Forelimb muscle (tissue), 1 donor: Measurements from ENCODE around the gene IGSF11. TPM values are rescaled to one million over a fixed set of nuclear protein-coding genes. Genes with fewer than 3 reads are reported as not detected.

ENCODE experiments used
- DNase-seq: peaks from one replicate; pipeline ENCODE4 v3.0.0-alpha.2; 2013; ENCODE audit warnings: low read depth
- polyA plus RNA-seq: library from polyadenylated mRNA; unstranded; fragments of 120-200 nt; gene quantifications from one replicate; pipeline ENCODE4 v1.2.1, GENCODE V29; 2013; ENCODE audit not compliant: insufficient read length

IGSF11 gene
- polyA plus RNA-seq, 1 donor, result 1.7 TPM

- DNase-seq, result no peak
These were observed 83.6 kb downstream of the IGSF11 start for GRCh38 chr3:118951089-118951488.

- no peak for DNase-seq
These were observed 85.4 kb downstream of the IGSF11 start for GRCh38 chr3:118949113-118949760.

DNA sequence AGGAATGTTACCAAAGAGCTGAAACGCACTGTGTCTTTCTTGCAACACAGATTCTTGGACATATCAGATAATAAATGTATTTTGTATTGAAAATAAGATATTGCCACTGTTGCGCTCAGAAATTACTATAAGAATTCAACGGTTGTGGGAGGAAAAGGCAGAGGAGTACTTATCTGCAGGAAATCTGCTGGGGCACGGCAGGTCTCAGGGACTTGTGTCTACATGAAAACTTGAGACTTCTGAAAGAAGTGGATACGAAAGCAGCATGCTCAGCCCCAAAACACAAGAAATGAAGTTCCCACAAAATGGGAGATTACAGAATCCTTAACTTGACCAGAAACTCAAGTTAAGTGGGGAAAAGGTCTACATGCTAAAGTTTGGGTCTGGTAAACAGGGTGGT is 86.5 kb downstream of the IGSF11 start:
- no peak for DNase-seq

DNA sequence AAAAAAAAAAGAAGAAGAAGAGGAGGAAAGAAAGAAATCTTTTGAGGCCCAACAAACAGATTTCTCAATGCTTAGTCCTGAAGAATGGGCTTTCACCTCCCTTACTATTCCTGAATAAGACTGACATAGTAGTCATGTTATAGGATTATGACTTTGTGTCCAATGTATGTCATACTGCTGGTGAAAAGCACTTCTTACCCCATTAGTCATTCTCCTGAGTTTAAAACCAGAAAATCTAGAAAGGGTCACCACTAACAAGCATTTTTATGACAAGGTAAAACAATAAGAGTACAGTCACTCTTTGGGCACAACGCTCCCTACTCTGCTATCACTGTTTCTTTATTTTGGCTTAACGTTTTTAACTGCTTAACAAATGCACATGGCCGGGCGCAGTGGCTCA is 88.2 kb downstream of the IGSF11 start:
- no peak for DNase-seq

GRCh38 chr3:118945834-118946233 is 88.8 kb downstream of the IGSF11 start:
- no peak for DNase-seq

GRCh38 chr3:118943597-118943996 is 91.0 kb downstream of the IGSF11 start:
- DNase-seq, result no peak

- DNase-seq, result no peak
These were observed 92.0 kb downstream of the IGSF11 start for GRCh38 chr3:118942671-118943070.

GRCh38 chr3:118942195-118942594 is 92.5 kb downstream of the IGSF11 start:
- DNase-seq, result no peak

GRCh38 chr3:118941236-118941635 is 93.4 kb downstream of the IGSF11 start:
- DNase-seq, result no peak

GRCh38 chr3:118938183-118938961 is 96.3 kb downstream of the IGSF11 start:
- no peak for DNase-seq

- DNase-seq, result no peak
These were observed 97.8 kb downstream of the IGSF11 start for GRCh38 chr3:118936811-118937210.

- DNase-seq, result no peak
These were observed 101.7 kb downstream of the IGSF11 start for GRCh38 chr3:118932822-118933558.

- no peak for DNase-seq
These were observed 102.7 kb downstream of the IGSF11 start for GRCh38 chr3:118931996-118932395.

DNA sequence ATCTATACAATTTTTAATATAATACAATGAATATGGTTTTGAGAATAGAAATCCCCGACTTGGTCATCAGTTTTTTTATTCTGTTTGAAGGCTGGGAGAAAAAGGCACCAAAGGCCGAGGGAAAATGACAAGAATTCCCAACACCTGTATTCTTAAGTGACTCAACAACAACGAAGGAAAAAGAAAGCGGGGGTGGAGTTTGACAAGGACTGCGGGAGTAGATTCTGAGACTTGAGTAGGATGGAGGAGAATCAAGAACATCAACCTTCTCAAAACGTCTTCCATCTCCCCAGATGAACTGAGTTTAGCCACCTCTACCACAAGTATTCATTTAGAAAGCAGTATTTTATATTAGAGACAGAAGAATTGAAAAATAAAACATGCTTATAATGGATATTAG is 107.2 kb downstream of the IGSF11 start:
- no peak for DNase-seq

DNA sequence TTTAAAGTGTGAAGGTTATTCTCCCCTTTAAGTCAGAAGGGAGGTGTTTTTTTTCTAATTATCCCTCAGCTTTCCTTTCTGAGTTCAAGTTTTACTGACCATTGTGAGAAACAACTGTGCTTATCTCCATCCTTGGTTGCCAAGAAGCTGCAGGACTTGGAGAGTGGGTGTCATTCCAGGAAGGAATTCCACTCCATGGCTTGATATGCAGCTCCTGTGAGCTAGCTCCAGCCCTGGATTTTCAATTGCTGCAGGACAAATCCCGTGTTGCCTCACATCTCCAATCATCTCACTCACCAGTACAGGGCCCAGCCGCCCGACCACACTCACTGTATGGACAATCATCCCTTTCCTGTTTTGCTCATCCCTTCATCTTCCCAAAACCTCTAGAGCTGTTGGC is 122.5 kb downstream of the IGSF11 start:
- DNase-seq, result no peak

- no peak for DNase-seq
These were observed 124.3 kb downstream of the IGSF11 start for GRCh38 chr3:118910332-118910731.

- DNase-seq, result no peak
These were observed 124.9 kb downstream of the IGSF11 start for GRCh38 chr3:118909763-118910162.

GRCh38 chr3:118907909-118908308 is 126.7 kb downstream of the IGSF11 start:
- no peak for DNase-seq

GRCh38 chr3:118900737-118901525 is 133.7 kb downstream of the IGSF11 start:
- no peak for DNase-seq

GRCh38 chr3:118890206-118890605 is 144.4 kb downstream of the IGSF11 start:
- DNase-seq, result no peak

- no peak for DNase-seq
These were observed 145.0 kb downstream of the IGSF11 start for GRCh38 chr3:118889691-118890090.

DNA sequence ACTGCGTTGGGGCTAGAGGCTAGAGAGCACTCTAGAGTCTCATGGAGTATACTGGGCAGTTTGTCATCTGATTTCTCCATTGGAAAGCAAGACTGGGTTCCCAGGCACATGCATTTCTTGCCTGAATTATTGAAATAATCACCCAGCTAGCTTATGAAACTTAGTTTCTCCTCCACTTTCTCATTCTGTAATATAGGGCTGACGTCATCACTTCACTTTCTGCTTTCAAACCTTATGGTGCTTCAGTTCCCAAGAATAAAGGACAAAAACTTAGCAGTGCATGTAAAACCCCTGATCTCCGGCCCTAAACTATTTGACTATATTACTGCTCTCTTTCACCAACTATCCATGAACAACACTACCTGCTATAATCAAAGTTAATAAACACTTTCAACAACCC is 147.9 kb downstream of the IGSF11 start:
- DNase-seq, result no peak
